GM10248 (cell line): Measurements from ENCODE around the gene SAP25.
"Not testable (repeated sequence)": the region's sequence is repeated elsewhere in the genome, so short reads cannot be mapped to it uniquely, and the experiment has no call there.

Experiments used
- CTCF ChIA-PET: fragments of 300-600 bp; sonication (Branson Sonifier 250); formaldehyde crosslinking; extraction: SDS; loops from one replicate; lab custom pipeline; 2021; ENCODE audit warnings: antibody characterized with exemption; lab: Yijun Ruan, JAX
- POLR2A ChIA-PET: fragments of 350-650 bp; sonication (Branson Sonifier 250); formaldehyde crosslinking; extraction: SDS; loops from one replicate; lab custom pipeline; 2020; ENCODE audit warnings: antibody characterized with exemption; lab: Yijun Ruan, JAX
- DNase-seq: peaks from one replicate; pipeline ENCODE4 v3.0.0; 2012; ENCODE audit errors: extremely low spot score
- CTCF ChIP-seq: IDR thresholded peaks from 2 replicates; pipeline ENCODE4 v1.5.1; 2012; ENCODE audit warnings: mild to moderate bottlenecking, low read depth; ENCODE audit errors: extremely low read depth, missing control alignments, control extremely low read depth

SAP25 gene

GRCh38 chr7:100568176-100568895 is 5.4 kb downstream of the SAP25 start:
- CTCF ChIA-PET, result interaction anchor here (0.9 to 11.9 kb wide), 6 partner anchors 9 to 21 kb away, joined by 3 to 288 read pairs (median 7); partner anchors contain the start of gene FBXO24
- no peak for DNase-seq
- no peak for TF ChIP-seq CTCF
- POLR2A ChIA-PET, result interaction anchor here (0.6 kb wide), 1 partner anchor 18 kb away, joined by 4 read pairs; the partner anchor contains the start of genes FBXO24 and LRCH4

- DNase-seq, result no peak
- ChIA-PET CTCF (interaction anchor here (1.1 to 11.9 kb wide), 3 partner anchors 8 to 40 kb away, joined by 3 to 288 read pairs (median 19); no protein-coding TSS in a partner anchor), POLR2A (no interaction called here)
- TF ChIP-seq CTCF, result no peak
Observed at GRCh38 chr7:100567751-100568175, 5.9 kb downstream of the SAP25 start.

GRCh38 chr7:100567031-100567730 is 6.5 kb downstream of the SAP25 start:
- TF ChIP-seq CTCF, result no peak
- no peak for DNase-seq
- ChIA-PET POLR2A (no interaction called here), CTCF (interaction anchor here (0.9 to 11.9 kb wide), 5 partner anchors 15 to 84 kb away, joined by 3 to 288 read pairs (median 4); no protein-coding TSS in a partner anchor)

GRCh38 chr7:100566018-100566531 is 7.6 kb downstream of the SAP25 start:
- CTCF ChIA-PET, result interaction anchor here (0.9 to 11.9 kb wide), 11 partner anchors 16 to 160 kb away, joined by 3 to 288 read pairs (median 6); no protein-coding TSS in a partner anchor

GRCh38 chr7:100565133-100565571 is 8.5 kb downstream of the SAP25 start:
- no peak for DNase-seq
- ChIA-PET POLR2A (no interaction called here), CTCF (interaction anchor here (1.0 to 11.9 kb wide), 19 partner anchors 8 to 181 kb away, joined by 3 to 288 read pairs (median 8); partner anchors contain the start of genes FBXO24, POP7, SAP25 and TSC22D4)
- TF ChIP-seq CTCF, result no peak

More at GRCh38 chr7:100566018-100566531, 7.6 kb downstream of the SAP25 start:
- TF ChIP-seq CTCF, result no peak
- no peak for DNase-seq
- POLR2A ChIA-PET, result no interaction called here

- CTCF ChIA-PET, result interaction anchor here (1.0 to 11.9 kb wide), 24 partner anchors 9 to 287 kb away, joined by 3 to 288 read pairs (median 6); partner anchors contain the start of genes FBXO24, POP7, SAP25 and TSC22D4
- not testable (repeated sequence) for DNase-seq
- POLR2A ChIA-PET, result interaction anchor here (0.6 kb wide), 1 partner anchor 93 kb away, joined by 4 read pairs; no protein-coding TSS in a partner anchor
Observed at GRCh38 chr7:100564405-100564804, 9.3 kb downstream of the SAP25 start.
